ENCODE results near the gene SCAF4. TPM values are rescaled to one million over a fixed set of nuclear protein-coding genes. Genes with fewer than 3 reads are reported as not detected.
A peak's percentile ranks its signal among the peaks of the same experiment; 100 is the strongest.
"Not testable (repeated sequence)": the region's sequence is repeated elsewhere in the genome, so short reads cannot be mapped to it uniquely, and the experiment has no call there.

SCAF4 gene
- total and polyA plus RNA-seq, 2 of the 8 experiments (the other 6 are each of a cell fraction or from before 2014, with no cell fraction given), result 28.9 to 55.1 TPM

DNA sequence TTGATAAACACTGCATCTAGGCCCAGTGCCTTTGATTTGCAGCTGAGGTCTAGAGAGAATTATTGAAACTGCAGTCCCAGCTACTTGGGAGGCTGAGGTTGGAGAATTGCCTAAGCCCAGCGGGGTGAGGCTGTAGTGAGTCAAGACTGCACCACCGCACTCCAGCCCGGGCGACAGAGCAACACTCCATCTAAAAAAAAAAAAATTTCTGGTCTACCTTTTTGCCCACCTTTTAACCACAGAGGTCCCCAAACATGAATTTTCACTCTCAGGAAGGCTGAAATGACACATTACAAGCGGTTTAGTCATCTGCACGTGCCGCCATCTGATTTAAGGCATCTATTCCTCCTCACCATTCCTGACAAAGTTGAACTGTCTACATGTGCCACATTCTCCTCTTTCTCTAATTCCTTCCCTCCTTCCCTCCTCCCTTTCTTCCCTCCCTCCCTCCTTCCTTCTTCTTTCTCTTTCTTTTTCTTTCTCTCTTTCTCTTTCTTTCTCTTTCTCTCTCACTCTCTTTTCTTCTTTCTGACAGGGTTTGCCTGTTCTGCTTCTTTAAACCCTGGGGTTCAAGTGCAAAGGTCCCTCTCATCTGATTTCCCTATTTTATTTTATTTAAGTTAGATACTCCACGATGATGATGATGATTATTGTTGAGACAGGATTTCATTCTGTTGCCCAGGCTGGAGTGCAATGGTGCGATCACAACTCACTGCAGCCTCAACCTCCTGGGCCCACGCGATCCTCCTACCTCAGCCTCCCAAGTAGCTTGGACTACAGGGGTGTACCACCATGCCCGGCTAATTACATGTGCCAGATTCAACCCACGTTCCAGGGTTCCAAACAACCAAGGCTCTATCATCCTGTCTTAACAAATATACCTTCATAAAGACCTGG, 75.5 kb downstream of the SCAF4 start (continued):
- TF ChIP-seq SUZ12 (IDR thresholded peaks at IDR 0.05; ENCODE audit: low read length), result no peak

GRCh38 chr21:31654821-31655580, 76.9 kb downstream of the SCAF4 start:
- H3K9me3 ChIP-seq (ENCODE audit: insufficient read depth in 2 of 2, low read depth in 1 of 2, low read length in 1 of 2); H4K8ac ChIP-seq (ENCODE audit: extremely low read depth, insufficient read depth, low read length); H3K27ac ChIP-seq (ENCODE audit: low read depth, low read length); DNase-seq (ENCODE audit: low read depth in 1 of 2, low spot score in 2 of 2); H3K18ac ChIP-seq (ENCODE audit: extremely low read depth, low read length); H3K14ac ChIP-seq (ENCODE audit: insufficient read length); H3K9ac ChIP-seq (replicated peaks in 1 of 4; ENCODE audit: extremely low read depth in 1 of 4, low read depth in 3 of 4, low read length in 3 of 4); H2BK120ac ChIP-seq (replicated peaks; ENCODE audit: low read depth, low read length); H2AK5ac ChIP-seq (ENCODE audit: low read depth, low read length); H4K20me1 ChIP-seq (replicated peaks in 1 of 2; ENCODE audit: control insufficient read depth in 1 of 2, insufficient read depth in 2 of 2, low read length in 2 of 2); H4K91ac ChIP-seq (replicated peaks; ENCODE audit: insufficient read length, low read length); H3K23ac ChIP-seq (ENCODE audit: insufficient read length); H4K5ac ChIP-seq (ENCODE audit: insufficient read length, low read depth, low read length); H3K4me3 ChIP-seq (ENCODE audit: extremely low read depth in 1 of 4, insufficient read depth in 2 of 4, low read depth in 3 of 4, low read length in 4 of 4); H3K4me2 ChIP-seq (ENCODE audit: insufficient read depth in 1 of 2, low read depth in 2 of 2, low read length in 2 of 2); H2BK20ac ChIP-seq (ENCODE audit: low read length); H2AFZ ChIP-seq (ENCODE audit: low read length); H3K23me2 ChIP-seq (ENCODE audit: low read depth, low read length); H3K36me3 ChIP-seq (ENCODE audit: control insufficient read depth in 2 of 4, insufficient read depth in 4 of 4, low read length in 3 of 4); H3K27me3 ChIP-seq (replicated peaks in 1 of 4; ENCODE audit: control insufficient read depth in 3 of 4, extremely low read depth in 1 of 4, insufficient read depth in 3 of 4, low read length in 3 of 4); H3K79me2 ChIP-seq (ENCODE audit: control insufficient read depth in 1 of 2, insufficient read depth in 2 of 2, low read length in 2 of 2); H2BK12ac ChIP-seq (ENCODE audit: low read depth, low read length); FAIRE-seq; H2BK5ac ChIP-seq (ENCODE audit: low read depth, low read length); H3K4ac ChIP-seq (replicated peaks; ENCODE audit: insufficient read length, low read depth, low read length); H3K4me1 ChIP-seq (replicated peaks in 1 of 4; ENCODE audit: control insufficient read depth in 3 of 4, insufficient read depth in 4 of 4, low read length in 3 of 4); H3K56ac ChIP-seq (replicated peaks; ENCODE audit: insufficient read length, low read depth, low read length); H3K79me1 ChIP-seq (ENCODE audit: low read depth, low read length): not testable (repeated sequence)
- ChIA-PET POLR2A (ENCODE audit: partially characterized antibody) (interaction anchor here (0.6 to 1.1 kb wide), 2 partner anchors 9 to 16 kb away, joined by 3 to 4 read pairs; no protein-coding TSS in a partner anchor), CTCF (ENCODE audit: partially characterized antibody) (interaction anchor here (0.7 to 1.8 kb wide), 3 partner anchors 9 to 96 kb away, joined by 3 to 7 read pairs (median 3); no protein-coding TSS in a partner anchor)
- H2BK15ac ChIP-seq (ENCODE audit: low read length), result 0 out of 2 replicates have a peak overlapping the region, but pooled peaks have one; percentile 46
- WGBS, 2 experiments (ENCODE audit: extremely low coverage in 1 of 2, insufficient coverage in 1 of 2, insufficient read length in 1 of 2, insufficient replicate concordance in 2 of 2, low coverage in 1 of 2, low lambda C conversion rate in 2 of 2, missing lambda C conversion rate in 1 of 2), result 93% methylated on average over 19 of the region's 21 CpGs; no CpG with 5 or more reads in 1 of the 2 experiments
